Measurements from ENCODE around the gene KMT5C.

- TF ChIP-seq POLR2A (IDR thresholded peaks at IDR 0.05) (no peak), CTCF (IDR thresholded peaks at IDR 0.05) (no peak), POLR2AphosphoS5 (IDR thresholded peaks at IDR 0.05) (no peak)
These were observed 13.0 kb downstream of the KMT5C start for GRCh38 chr19:55352549-55353145.
